ENCODE measurements around the gene STH. TPM values are rescaled to one million over a fixed set of nuclear protein-coding genes. Genes with fewer than 3 reads are reported as not detected.

The STH gene
- polyA plus RNA-seq, 4 donors: 0.35 TPM; not detected in 3

- no peak for DNase-seq (ENCODE audit: low read depth in 4 of 4, low spot score in 2 of 4)
Measured at GRCh38 chr17:45982791-45983613, 16.0 kb upstream of the STH start.

- no peak for DNase-seq (ENCODE audit: low read depth in 4 of 4, low spot score in 2 of 4)
Measured at GRCh38 chr17:45983614-45984310, 15.3 kb upstream of the STH start.

- DNase-seq (ENCODE audit: low read depth in 4 of 4, low spot score in 2 of 4): no peak
Measured at GRCh38 chr17:45984368-45984767, 14.7 kb upstream of the STH start.

GRCh38 chr17:45985447-45985846, 13.6 kb upstream of the STH start:
- DNase-seq (ENCODE audit: low read depth in 4 of 4, low spot score in 2 of 4): no peak

- DNase-seq (ENCODE audit: low read depth in 4 of 4, low spot score in 2 of 4): no peak
Measured at GRCh38 chr17:45986056-45986455, 13.0 kb upstream of the STH start.

GRCh38 chr17:45987706-45988105, 11.3 kb upstream of the STH start:
- DNase-seq (ENCODE audit: low read depth in 4 of 4, low spot score in 2 of 4): no peak

- DNase-seq (ENCODE audit: low read depth in 4 of 4, low spot score in 2 of 4): no peak
Measured at GRCh38 chr17:45989759-45990158, 9.3 kb upstream of the STH start.

- DNase-seq (ENCODE audit: low read depth in 4 of 4, low spot score in 2 of 4): no peak
Measured at GRCh38 chr17:45990886-45991285, 8.2 kb upstream of the STH start.

GRCh38 chr17:45991341-45991740, 7.7 kb upstream of the STH start:
- no peak for DNase-seq (ENCODE audit: low read depth in 4 of 4, low spot score in 2 of 4)

GRCh38 chr17:45992175-45992574, 6.9 kb upstream of the STH start:
- no peak for DNase-seq (ENCODE audit: low read depth in 4 of 4, low spot score in 2 of 4)

GRCh38 chr17:45992904-45993303, 6.1 kb upstream of the STH start:
- DNase-seq (ENCODE audit: low read depth in 4 of 4, low spot score in 2 of 4): no peak

GRCh38 chr17:45993962-45994627, 5.0 kb upstream of the STH start:
- no peak for DNase-seq (ENCODE audit: low read depth in 4 of 4, low spot score in 2 of 4)

GRCh38 chr17:45994987-45995386, 4.1 kb upstream of the STH start:
- DNase-seq (ENCODE audit: low read depth in 4 of 4, low spot score in 2 of 4): no peak

- no peak for DNase-seq (ENCODE audit: low read depth in 4 of 4, low spot score in 2 of 4)
Measured at GRCh38 chr17:45995627-45996270, 3.3 kb upstream of the STH start.

- DNase-seq (ENCODE audit: low read depth in 4 of 4, low spot score in 2 of 4): no peak
Measured at GRCh38 chr17:45996282-45996937, 2.6 kb upstream of the STH start.

GRCh38 chr17:45997166-45997565, 1.9 kb upstream of the STH start:
- no peak for DNase-seq (ENCODE audit: low read depth in 4 of 4, low spot score in 2 of 4)

GRCh38 chr17:45997624-45998023, 1.4 kb upstream of the STH start:
- DNase-seq (ENCODE audit: low read depth in 4 of 4, low spot score in 2 of 4): no peak

- no peak for DNase-seq (ENCODE audit: low read depth in 4 of 4, low spot score in 2 of 4)
Measured at GRCh38 chr17:45999900-46000290, 845 bp downstream of the STH start.

- no peak for DNase-seq (ENCODE audit: low read depth in 4 of 4, low spot score in 2 of 4)
Measured at GRCh38 chr17:46000292-46000691, 1.2 kb downstream of the STH start.

GRCh38 chr17:46000757-46001156, 1.7 kb downstream of the STH start:
- no peak for DNase-seq (ENCODE audit: low read depth in 4 of 4, low spot score in 2 of 4)
